ENCODE results near the gene FAM3C.

- TF ChIP-seq CTCF (IDR thresholded peaks at IDR 0.05; ENCODE audit: low read depth, low read length, poor library complexity, severe bottlenecking) (no peak), EZH2phosphoT487 (IDR thresholded peaks at IDR 0.05; ENCODE audit: borderline replicate concordance, low read length) (no peak)
Observed at GRCh38 chr7:121429798-121430197, 33.7 kb upstream of the FAM3C start.

Data from DOHH2 (cell line).